ENCODE data around the gene PARPBP.
"Not testable (repeated sequence)": the region's sequence is repeated elsewhere in the genome, so short reads cannot be mapped to it uniquely, and the experiment has no call there.

The PARPBP gene

GRCh38 chr12:102147062-102147587 is 27.1 kb downstream of the PARPBP start:
- DNase-seq (ENCODE audit: low spot score) = not testable (repeated sequence)

- DNase-seq (ENCODE audit: low spot score) = not testable (repeated sequence)
These were observed 35.2 kb downstream of the PARPBP start for GRCh38 chr12:102155206-102155605.

GRCh38 chr12:102163383-102163782 is 43.4 kb downstream of the PARPBP start:
- DNase-seq (ENCODE audit: low spot score) = no peak

GRCh38 chr12:102167821-102168604 is 48.0 kb downstream of the PARPBP start:
- no peak for DNase-seq (ENCODE audit: low spot score)

GRCh38 chr12:102169922-102170621 is 50.1 kb downstream of the PARPBP start:
- DNase-seq (ENCODE audit: low spot score) = peak; percentile 24

GRCh38 chr12:102171951-102172350 is 52.0 kb downstream of the PARPBP start:
- DNase-seq (ENCODE audit: low spot score) = no peak

GRCh38 chr12:102172436-102172835 is 52.5 kb downstream of the PARPBP start:
- DNase-seq (ENCODE audit: low spot score) = no peak

- DNase-seq (ENCODE audit: low spot score) = no peak
These were observed 54.1 kb downstream of the PARPBP start for GRCh38 chr12:102174117-102174516.

- DNase-seq (ENCODE audit: low spot score) = no peak
These were observed 54.8 kb downstream of the PARPBP start for GRCh38 chr12:102174761-102175160.

GRCh38 chr12:102182635-102183034 is 62.7 kb downstream of the PARPBP start:
- no peak for DNase-seq (ENCODE audit: low spot score)

- DNase-seq (ENCODE audit: low spot score) = no peak
These were observed 75.8 kb downstream of the PARPBP start for GRCh38 chr12:102195826-102196225.

- DNase-seq (ENCODE audit: low spot score) = no peak
These were observed 77.8 kb downstream of the PARPBP start, which contains the start of gene PMCH for GRCh38 chr12:102197789-102198188. PMCH (minus strand) TSS chr12:102197833; CDS start chr12:102197770, 63 bp downstream.

GRCh38 chr12:102201436-102202061 is 81.6 kb downstream of the PARPBP start:
- no peak for DNase-seq (ENCODE audit: low spot score)

GRCh38 chr12:102202556-102202955 is 82.6 kb downstream of the PARPBP start:
- DNase-seq (ENCODE audit: low spot score) = no peak

GRCh38 chr12:102204025-102204424 is 84.0 kb downstream of the PARPBP start:
- no peak for DNase-seq (ENCODE audit: low spot score)

GRCh38 chr12:102215992-102216691 is 96.2 kb downstream of the PARPBP start:
- no peak for DNase-seq (ENCODE audit: low spot score)

- no peak for DNase-seq (ENCODE audit: low spot score)
These were observed 100.8 kb downstream of the PARPBP start for GRCh38 chr12:102220736-102221135.

GRCh38 chr12:102227954-102228353 is 108.0 kb downstream of the PARPBP start:
- DNase-seq (ENCODE audit: low spot score) = no peak

GRCh38 chr12:102232036-102232435 is 112.1 kb downstream of the PARPBP start:
- DNase-seq (ENCODE audit: low spot score) = no peak

GRCh38 chr12:102232446-102232845 is 112.5 kb downstream of the PARPBP start:
- DNase-seq (ENCODE audit: low spot score) = no peak

- no peak for DNase-seq (ENCODE audit: low spot score)
These were observed 114.6 kb downstream of the PARPBP start for GRCh38 chr12:102234599-102234998.

GRCh38 chr12:102240859-102241258 is 120.9 kb downstream of the PARPBP start:
- DNase-seq (ENCODE audit: low spot score) = not testable (repeated sequence)
